Hepatocyte (in vitro differentiated cells): ENCODE results near the gene CROCC2. TPM values are rescaled to one million over a fixed set of nuclear protein-coding genes. Genes with fewer than 3 reads are reported as not detected.

ENCODE experiments used
- DNase-seq: peaks from one replicate; pipeline ENCODE4 v3.0.0-alpha.2; 2016; ENCODE audit warnings: low spot score
- H2AFZ ChIP-seq: fragments of 200-600 bp; sonication (generic); 2 replicates; pipeline ENCODE4 v1.6.0; 2016; ENCODE audit warnings: antibody characterized with exemption, mild to moderate bottlenecking
- H3K27ac ChIP-seq: fragments of 200-600 bp; sonication (generic); 2 replicates; pipeline ENCODE4 v1.5.1; 2016; ENCODE audit warnings: mild to moderate bottlenecking
- H3K27me3 ChIP-seq: fragments of 200-600 bp; sonication (generic); 2 replicates; pipeline ENCODE4 v1.6.1; 2016
- H3K36me3 ChIP-seq: fragments of 200-600 bp; sonication (generic); replicated peaks from 2 replicates; pipeline ENCODE4 v1.5.1; 2016; ENCODE audit warnings: low read depth; ENCODE audit not compliant: insufficient read depth
- H3K4me1 ChIP-seq: fragments of 200-600 bp; sonication (generic); 2 replicates; pipeline ENCODE4 v1.5.1; 2016; ENCODE audit warnings: mild to moderate bottlenecking, moderate library complexity; ENCODE audit not compliant: insufficient read depth
- H3K4me2 ChIP-seq: fragments of 200-600 bp; sonication (generic); 2 replicates; pipeline ENCODE4 v1.6.0; 2016
- H3K4me3 ChIP-seq: fragments of 200-600 bp; sonication (generic); 2 replicates; pipeline ENCODE4 v1.5.1; 2016; ENCODE audit warnings: mild to moderate bottlenecking
- H3K79me2 ChIP-seq: fragments of 200-600 bp; sonication (generic); 2 replicates; pipeline ENCODE4 v1.6.0; 2017; ENCODE audit warnings: mild to moderate bottlenecking
- H3K9me2 ChIP-seq: fragments of 200-600 bp; sonication (generic); replicated peaks from 2 replicates; pipeline ENCODE4 v1.6.0; 2017; ENCODE audit warnings: mild to moderate bottlenecking; ENCODE audit not compliant: insufficient read depth
- H3K9me3 ChIP-seq: fragments of 200-600 bp; sonication (generic); 2 replicates; pipeline ENCODE4 v1.5.1; 2016; ENCODE audit warnings: low read depth, mild to moderate bottlenecking
- H4K20me1 ChIP-seq: fragments of 200-600 bp; sonication (generic); 2 replicates; pipeline ENCODE4 v1.6.0; 2016; ENCODE audit warnings: mild to moderate bottlenecking; ENCODE audit not compliant: insufficient read depth, poor library complexity, severe bottlenecking
- EZH2 ChIP-seq: fragments of 200-600 bp; sonication (generic); IDR thresholded peaks from 2 replicates; pipeline ENCODE4 v1.6.1; 2016; ENCODE audit warnings: antibody characterized with exemption, mild to moderate bottlenecking, borderline replicate concordance
- EZH2phosphoT487 ChIP-seq: fragments of 200-600 bp; sonication (generic); IDR thresholded peaks from one replicate; pipeline ENCODE4 v1.6.1; 2018; ENCODE audit warnings: antibody characterized with exemption, mild to moderate bottlenecking, low read depth, moderate library complexity; ENCODE audit not compliant: unreplicated experiment, severe bottlenecking
- WGBS: methylation state at CpG from one replicate; pipeline ENCODE4 v1.1.6; 2016; ENCODE audit warnings: low lambda C conversion rate; ENCODE audit errors: missing lambda C conversion rate; 5-methylcytosine and 5-hydroxymethylcytosine counted together
- polyA plus RNA-seq: library from polyadenylated mRNA; unstranded; fragments of >200 nt; fragmentation: Nextera tagmentation; extraction: Ambion mirVana; gene quantifications from 2 replicates; pipeline ENCODE4 v1.2.1, GENCODE V29; 2016
- total RNA-seq: library from RNA; depleted of rRNA; stranded (reverse); fragments of >200 nt; gene quantifications from 2 replicates; pipeline ENCODE4 v1.2.3, GENCODE V29; 2014
- TF ChIP-seq, protein P1 (sequence below): fragments of 200-600 bp; sonication (generic); IDR thresholded peaks from 2 replicates; pipeline ENCODE4 v1.5.1; 2016; ENCODE audit warnings: antibody characterized with exemption, mild to moderate bottlenecking; ENCODE audit not compliant: poor library complexity

The CROCC2 gene
- total and polyA plus RNA-seq, 2 experiments from 2014 or later = 0.04 to 0.10 TPM

DNA sequence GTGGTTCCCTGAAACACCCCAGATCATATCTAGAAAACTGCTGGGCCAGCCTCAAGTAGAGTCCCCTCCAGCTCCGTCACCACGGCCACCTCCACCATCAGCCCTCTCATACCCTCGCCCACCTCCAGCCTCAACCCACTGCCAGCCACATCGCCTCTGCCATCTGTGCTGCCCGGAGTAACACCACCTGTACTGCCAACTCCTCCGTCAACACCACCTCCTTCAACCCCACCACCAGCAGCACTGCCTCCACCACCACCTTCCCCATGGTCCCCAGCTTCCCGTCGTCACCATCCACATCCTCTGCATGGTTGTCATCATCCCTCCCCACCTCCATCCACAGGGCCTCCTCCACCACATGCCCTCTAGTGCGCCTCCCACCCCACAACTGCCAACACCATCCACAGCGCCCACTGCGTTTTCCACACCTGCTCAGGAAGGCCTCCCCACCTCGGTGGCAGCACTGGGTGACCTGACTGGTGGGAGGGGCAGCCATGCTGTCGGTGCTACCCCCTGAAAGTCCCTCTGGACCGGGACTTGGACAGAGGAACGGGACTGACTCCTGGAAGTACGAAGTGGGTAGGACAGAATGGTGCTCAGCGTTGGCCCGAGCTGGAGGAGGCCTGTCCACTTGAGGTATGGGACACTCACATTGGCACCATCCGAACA, 93.9 kb downstream of the CROCC2 start:
- no peaks in the 10 kb centered on the region for H3K9me2 ChIP-seq
- H3K27me3 ChIP-seq = peaks cover 12% of the 10 kb centered on the region
- no peaks in the 10 kb centered on the region for H3K79me2 ChIP-seq
- peaks cover 25% of the 10 kb centered on the region for H3K4me1 ChIP-seq
- no peak for DNase-seq
- no peaks in the 10 kb centered on the region for H4K20me1 ChIP-seq
- WGBS = 93% methylated on average over 19 of the region's 19 CpGs
- H3K9me3 ChIP-seq = no peaks in the 10 kb centered on the region
- TF ChIP-seq EZH2 (no peak), EZH2phosphoT487 (no peak)
- TF ChIP-seq, protein P1, sequence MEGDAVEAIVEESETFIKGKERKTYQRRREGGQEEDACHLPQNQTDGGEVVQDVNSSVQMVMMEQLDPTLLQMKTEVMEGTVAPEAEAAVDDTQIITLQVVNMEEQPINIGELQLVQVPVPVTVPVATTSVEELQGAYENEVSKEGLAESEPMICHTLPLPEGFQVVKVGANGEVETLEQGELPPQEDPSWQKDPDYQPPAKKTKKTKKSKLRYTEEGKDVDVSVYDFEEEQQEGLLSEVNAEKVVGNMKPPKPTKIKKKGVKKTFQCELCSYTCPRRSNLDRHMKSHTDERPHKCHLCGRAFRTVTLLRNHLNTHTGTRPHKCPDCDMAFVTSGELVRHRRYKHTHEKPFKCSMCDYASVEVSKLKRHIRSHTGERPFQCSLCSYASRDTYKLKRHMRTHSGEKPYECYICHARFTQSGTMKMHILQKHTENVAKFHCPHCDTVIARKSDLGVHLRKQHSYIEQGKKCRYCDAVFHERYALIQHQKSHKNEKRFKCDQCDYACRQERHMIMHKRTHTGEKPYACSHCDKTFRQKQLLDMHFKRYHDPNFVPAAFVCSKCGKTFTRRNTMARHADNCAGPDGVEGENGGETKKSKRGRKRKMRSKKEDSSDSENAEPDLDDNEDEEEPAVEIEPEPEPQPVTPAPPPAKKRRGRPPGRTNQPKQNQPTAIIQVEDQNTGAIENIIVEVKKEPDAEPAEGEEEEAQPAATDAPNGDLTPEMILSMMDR = no peak
- no peak overlapping the region for H3K27ac ChIP-seq
- no peaks in the 10 kb centered on the region for H3K36me3 ChIP-seq
- no peak overlapping the region for H2AFZ ChIP-seq
- H3K4me2 ChIP-seq = peak overlapping the region; percentile 84
- H3K4me3 ChIP-seq = no peak overlapping the region

GRCh38 chr2:241000831-241001321, 94.7 kb downstream of the CROCC2 start:
- no peaks in the 10 kb centered on the region for H4K20me1 ChIP-seq
- H3K79me2 ChIP-seq = no peaks in the 10 kb centered on the region
- H3K36me3 ChIP-seq = no peaks in the 10 kb centered on the region
- no peak overlapping the region for H3K4me3 ChIP-seq
- 84% methylated on average over 9 of the region's 9 CpGs for WGBS
- no peak overlapping the region for H3K4me2 ChIP-seq
- peaks cover 17% of the 10 kb centered on the region for H3K4me1 ChIP-seq
- no peaks in the 10 kb centered on the region for H3K9me3 ChIP-seq
- no peak overlapping the region for H3K27ac ChIP-seq
- TF ChIP-seq EZH2phosphoT487 (no peak), EZH2 (no peak)
- TF ChIP-seq, protein P1 = no peak
- H3K27me3 ChIP-seq = peaks cover 12% of the 10 kb centered on the region
- no peak overlapping the region for H2AFZ ChIP-seq
- H3K9me2 ChIP-seq = no peaks in the 10 kb centered on the region
- DNase-seq = no peak

- DNase-seq = no peak
- Histone ChIP-seq H3K27ac (no peak overlapping the region), H3K9me2 (no peaks in the 10 kb centered on the region), H3K4me2 (no peak overlapping the region), H3K27me3 (peaks cover 12% of the 10 kb centered on the region), H2AFZ (no peak overlapping the region), H4K20me1 (no peaks in the 10 kb centered on the region), H3K4me1 (peaks cover 12% of the 10 kb centered on the region), H3K36me3 (no peaks in the 10 kb centered on the region), H3K4me3 (no peak overlapping the region), H3K9me3 (no peaks in the 10 kb centered on the region), H3K79me2 (no peaks in the 10 kb centered on the region)
- TF ChIP-seq EZH2 (no peak), EZH2phosphoT487 (no peak)
- TF ChIP-seq, protein P1 = no peak
- WGBS = 89% methylated on average over 21 of the region's 21 CpGs
Observed at GRCh38 chr2:241001413-241002274, 95.5 kb downstream of the CROCC2 start.
